H1 (cell line): Measurements from ENCODE around the gene MEIOB. TPM values are rescaled to one million over a fixed set of nuclear protein-coding genes. Genes with fewer than 3 reads are reported as not detected.

Source experiments
- CTCF ChIA-PET: fragments of 300-600 bp; sonication (Branson Sonifier 250); formaldehyde crosslinking; loops from one replicate; lab custom pipeline; 2021; ENCODE audit not compliant: partially characterized antibody; lab: Charles Lee
- POLR2A ChIA-PET: fragments of 300-600 bp; sonication (Branson Sonifier 250); formaldehyde crosslinking; loops from one replicate; lab custom pipeline; 2021; ENCODE audit warnings: inconsistent platforms; ENCODE audit not compliant: partially characterized antibody; lab: Charles Lee
- DNase-seq, 2 experiments: peaks; one replicate each; pipeline versions ENCODE4 v3.0.0 to v3.0.0-alpha.2; 2010 to 2022; ENCODE audit warnings: low spot score in 2 of 2, low read depth in 1 of 2, mixed read lengths in 1 of 2
- FAIRE-seq: peaks from 2 replicates; lab custom pipeline; 2011; peaks lifted over from hg19 to GRCh38; lab: Jason Lieb, UNC
- H2AFZ ChIP-seq: 2 replicates; pipeline ENCODE4 v1.8.1; 2012; ENCODE audit warnings: low read length, inconsistent platforms
- H2AK5ac ChIP-seq: 2 replicates; pipeline ENCODE4 v1.6.1; 2013; ENCODE audit warnings: low read depth, low read length
- H2BK120ac ChIP-seq: replicated peaks from 2 replicates; pipeline ENCODE3; 2013; ENCODE audit warnings: low read depth, low read length, inconsistent platforms
- H2BK12ac ChIP-seq: 2 replicates; pipeline ENCODE4 v1.6.1; 2013; ENCODE audit warnings: low read depth, low read length
- H2BK15ac ChIP-seq: 2 replicates; pipeline ENCODE4 v1.6.1; 2013; ENCODE audit warnings: low read length
- H2BK20ac ChIP-seq: 2 replicates; pipeline ENCODE4 v1.6.1; 2013; ENCODE audit warnings: low read length
- H2BK5ac ChIP-seq: 2 replicates; pipeline ENCODE4 v1.6.1; 2013; ENCODE audit warnings: low read depth, low read length
- H3K14ac ChIP-seq: 2 replicates; pipeline ENCODE4 v1.6.1; 2013; ENCODE audit warnings: inconsistent platforms; ENCODE audit not compliant: insufficient read length
- H3K18ac ChIP-seq: 2 replicates; pipeline ENCODE4 v1.6.1; 2013; ENCODE audit warnings: low read length; ENCODE audit errors: extremely low read depth
- H3K23ac ChIP-seq: 2 replicates; pipeline ENCODE4 v1.6.1; 2013; ENCODE audit warnings: inconsistent platforms; ENCODE audit not compliant: insufficient read length
- H3K23me2 ChIP-seq: 2 replicates; pipeline ENCODE4 v1.6.1; 2013; ENCODE audit warnings: low read depth, low read length
- H3K27ac ChIP-seq: 2 replicates; pipeline ENCODE4 v1.6.1; 2011; ENCODE audit warnings: low read depth, low read length, inconsistent platforms
- H3K27me3 ChIP-seq, 4 experiments: replicated peaks in 1 of 4; 1 replicate in 1 of 4; 2 replicates in 3 of 4; pipeline versions ENCODE4 v1.6.1 to v1.8.1; 2011 to 2013; ENCODE audit warnings: low read length in 3 of 4, mild to moderate bottlenecking in 3 of 4, inconsistent platforms in 2 of 4, mixed read lengths in 2 of 4, moderate library complexity in 1 of 4; ENCODE audit not compliant: control insufficient read depth in 3 of 4, insufficient read depth in 3 of 4; ENCODE audit errors: extremely low read depth in 1 of 4
- H3K36me3 ChIP-seq, 4 experiments: 2 replicates each; pipeline versions ENCODE4 v1.6.1 to v1.8.1; 2011 to 2013; ENCODE audit warnings: mild to moderate bottlenecking in 4 of 4, low read length in 3 of 4, moderate library complexity in 2 of 4, control low read depth in 1 of 4, inconsistent platforms in 1 of 4; ENCODE audit not compliant: insufficient read depth in 4 of 4, control insufficient read depth in 2 of 4
- H3K4ac ChIP-seq: replicated peaks from 2 replicates; pipeline ENCODE3; 2013; ENCODE audit warnings: low read length, low read depth, mixed read lengths, inconsistent platforms; ENCODE audit not compliant: insufficient read length
- H3K4me1 ChIP-seq, 4 experiments: replicated peaks in 1 of 4; 1 replicate in 1 of 4; 2 replicates in 3 of 4; pipeline versions ENCODE4 v1.6.1 to v1.8.1; 2011 to 2013; ENCODE audit warnings: low read length in 3 of 4, inconsistent platforms in 2 of 4, mixed read lengths in 1 of 4; ENCODE audit not compliant: insufficient read depth in 4 of 4, control insufficient read depth in 3 of 4
- H3K4me2 ChIP-seq, 2 experiments: 2 replicates each; pipeline versions ENCODE4 v1.6.1 to v1.8.1; 2011 to 2013; ENCODE audit warnings: low read depth in 2 of 2, low read length in 2 of 2, control low read depth in 1 of 2, inconsistent platforms in 1 of 2, mild to moderate bottlenecking in 1 of 2; ENCODE audit not compliant: insufficient read depth in 1 of 2
- H3K4me3 ChIP-seq, 4 experiments: fragments of 200-600, 300-600 bp in 1 of 4; sonication (generic), shearing (Covaris generic), sonication (Bioruptor Twin) in 1 of 4; 2 replicates each; pipeline versions ENCODE4 v1.5.1 to v1.8.1; 2011 to 2016; ENCODE audit warnings: low read length in 4 of 4, low read depth in 3 of 4, control low read depth in 2 of 4, inconsistent platforms in 2 of 4, mild to moderate bottlenecking in 2 of 4, mixed read lengths in 1 of 4, moderate library complexity in 1 of 4; ENCODE audit not compliant: insufficient read depth in 2 of 4; ENCODE audit errors: extremely low read depth in 1 of 4
- H3K56ac ChIP-seq: replicated peaks from 2 replicates; pipeline ENCODE3; 2013; ENCODE audit warnings: low read depth, mild to moderate bottlenecking, mixed read lengths, low read length, inconsistent platforms; ENCODE audit not compliant: insufficient read length
- H3K79me1 ChIP-seq: 2 replicates; pipeline ENCODE4 v1.6.1; 2013; ENCODE audit warnings: low read depth, low read length, control low read depth
- H3K79me2 ChIP-seq, 2 experiments: 2 replicates each; pipeline versions ENCODE4 v1.6.1 to v1.8.1; 2012 to 2013; ENCODE audit warnings: low read length in 2 of 2, mild to moderate bottlenecking in 2 of 2, inconsistent platforms in 1 of 2; ENCODE audit not compliant: insufficient read depth in 2 of 2, control insufficient read depth in 1 of 2
- H3K9ac ChIP-seq, 4 experiments: replicated peaks in 1 of 4; 1 replicate in 1 of 4; 2 replicates in 3 of 4; pipeline versions ENCODE4 v1.6.1 to v1.8.1; 2011 to 2013; ENCODE audit warnings: low read depth in 3 of 4, low read length in 3 of 4, control low read depth in 2 of 4, mild to moderate bottlenecking in 2 of 4, moderate library complexity in 2 of 4, inconsistent platforms in 1 of 4; ENCODE audit errors: extremely low read depth in 1 of 4
- H3K9me3 ChIP-seq, 2 experiments: 2 replicates each; pipeline versions ENCODE4 v1.6.1 to v1.8.1; 2012 to 2013; ENCODE audit warnings: mild to moderate bottlenecking in 2 of 2, moderate library complexity in 2 of 2, control low read depth in 1 of 2, inconsistent platforms in 1 of 2, low read depth in 1 of 2, low read length in 1 of 2, mixed read lengths in 1 of 2; ENCODE audit not compliant: insufficient read depth in 2 of 2
- H4K20me1 ChIP-seq, 2 experiments: replicated peaks in 1 of 2; 2 replicates each; pipeline versions ENCODE3 to v1.8.1; 2011 to 2013; ENCODE audit warnings: inconsistent platforms in 2 of 2, low read length in 2 of 2, mild to moderate bottlenecking in 1 of 2; ENCODE audit not compliant: insufficient read depth in 2 of 2, control insufficient read depth in 1 of 2
- H4K5ac ChIP-seq: 2 replicates; pipeline ENCODE4 v1.6.1; 2013; ENCODE audit warnings: low read length, low read depth, mixed read lengths, inconsistent platforms; ENCODE audit not compliant: insufficient read length
- H4K8ac ChIP-seq: 2 replicates; pipeline ENCODE4 v1.8.0; 2013; ENCODE audit warnings: mild to moderate bottlenecking, moderate library complexity, low read length, inconsistent platforms; ENCODE audit not compliant: insufficient read depth; ENCODE audit errors: extremely low read depth
- H4K91ac ChIP-seq: replicated peaks from 2 replicates; pipeline ENCODE3; 2013; ENCODE audit warnings: low read length, mixed read lengths, inconsistent platforms; ENCODE audit not compliant: insufficient read length
- CBX5 ChIP-seq: fragments of 300-800, 300-1000 bp; sonication (generic); IDR thresholded peaks from 2 replicates; pipeline ENCODE4 v1.7.1; 2016; ENCODE audit warnings: antibody characterized with exemption, low read length, low read depth
- CHD1 ChIP-seq: IDR thresholded peaks from 2 replicates; pipeline ENCODE4 v1.6.1; 2012; ENCODE audit warnings: low read depth, low read length, improper control_type of control experiment
- CTBP2 ChIP-seq: IDR thresholded peaks from 2 replicates; pipeline ENCODE4 v1.7.0; 2011; ENCODE audit warnings: borderline replicate concordance, mild to moderate bottlenecking, moderate library complexity, mixed read lengths, low read length; ENCODE audit not compliant: insufficient read depth, insufficient read length
- EP300 ChIP-seq, 2 experiments: IDR thresholded peaks; 1 replicate in 1 of 2; 2 replicates in 1 of 2; pipeline ENCODE4 v1.6.1; 2011 to 2012; ENCODE audit warnings: low read depth in 2 of 2, low read length in 2 of 2, mild to moderate bottlenecking in 2 of 2, borderline replicate concordance in 1 of 2, inconsistent platforms in 1 of 2, moderate library complexity in 1 of 2
- FOSL1 ChIP-seq: IDR thresholded peaks from 2 replicates; pipeline ENCODE4 v1.6.1; 2011; ENCODE audit warnings: mild to moderate bottlenecking, low read depth, low read length, moderate library complexity; ENCODE audit not compliant: insufficient read depth
- KDM4A ChIP-seq: IDR thresholded peaks from one replicate; pipeline ENCODE4 v1.7.1; 2012; ENCODE audit warnings: low read depth, mild to moderate bottlenecking, moderate library complexity, low read length, inconsistent platforms; ENCODE audit not compliant: severe bottlenecking
- NRF1 ChIP-seq: IDR thresholded peaks from 2 replicates; pipeline ENCODE4 v1.6.1; 2011; ENCODE audit warnings: mild to moderate bottlenecking, low read depth, low read length, improper control_type of control experiment
- POU5F1 ChIP-seq: IDR thresholded peaks from 2 replicates; pipeline ENCODE4 v1.6.1; 2011; ENCODE audit warnings: low read depth, mild to moderate bottlenecking, low read length, moderate library complexity
- SIN3A ChIP-seq, 2 experiments: IDR thresholded peaks in 1 of 2; conservative IDR thresholded peaks in 1 of 2; 2 replicates each; pipeline ENCODE4 v1.6.1; 2011 to 2012; ENCODE audit warnings: low read length in 2 of 2, improper control_type of control experiment in 1 of 2, low read depth in 1 of 2, mild to moderate bottlenecking in 1 of 2
- SIRT6 ChIP-seq: IDR thresholded peaks from one replicate; pipeline ENCODE4 v1.7.1; 2012; ENCODE audit warnings: low read length, inconsistent platforms
- TAF7 ChIP-seq: optimal IDR thresholded peaks from 2 replicates; pipeline ENCODE3; 2011; ENCODE audit warnings: low read depth, mild to moderate bottlenecking, inconsistent platforms, low read length, moderate library complexity, borderline replicate concordance
- ZNF274 ChIP-seq: IDR thresholded peaks from 2 replicates; pipeline ENCODE4 v1.7.0; 2012; ENCODE audit warnings: low read length, borderline replicate concordance; ENCODE audit errors: extremely low read depth
- WGBS, 2 experiments: shearing (Covaris generic) in 1 of 2; methylation state at CpG; one replicate each; pipeline versions ENCODE4 v1.1.6 to v1.1.7; 2013 to 2015; ENCODE audit warnings: low lambda C conversion rate in 2 of 2, mixed read lengths in 2 of 2, inconsistent platforms in 1 of 2, low coverage in 1 of 2, missing lambda C conversion rate in 1 of 2; ENCODE audit not compliant: insufficient replicate concordance in 2 of 2, insufficient coverage in 1 of 2, insufficient read length in 1 of 2; ENCODE audit errors: extremely low coverage in 1 of 2, missing lambda C conversion rate in 1 of 2; 5-methylcytosine and 5-hydroxymethylcytosine counted together
- polyA plus RNA-seq, 7 experiments: library from polyadenylated mRNA; depleted of rRNA in 3 of 7; stranded (reverse) in 5 of 7; unstranded in 2 of 7; fragments of >200 nt in 5 of 7; fragments of 200-250 nt in 2 of 7; gene quantifications; 1 replicate in 5 of 7; 2 replicates in 1 of 7; 4 replicates in 1 of 7; pipeline versions ENCODE4 v1.2.1 to v1.2.3, GENCODE V29; 2011 to 2013; ENCODE audit warnings: missing spikeins in 2 of 7, mixed read lengths in 2 of 7
- total RNA-seq: library from RNA; stranded (reverse); fragmentation: NEBNext Ultra II Directional; extraction: Animal tissue kit (Norgen Biotek cat#: 25700); gene quantifications from 2 replicates; pipeline ENCODE4 v1.2.1, GENCODE V29; 2021
- TF ChIP-seq, protein P1 (sequence below): IDR thresholded peaks from 2 replicates; pipeline ENCODE4 v1.6.1; 2012; ENCODE audit warnings: inconsistent platforms

The MEIOB gene
- total and polyA plus RNA-seq, 2 of the 8 experiments (the other 6 are each of a cell fraction or from before 2014, with no cell fraction given) = 0.63 to 1.1 TPM

DNA sequence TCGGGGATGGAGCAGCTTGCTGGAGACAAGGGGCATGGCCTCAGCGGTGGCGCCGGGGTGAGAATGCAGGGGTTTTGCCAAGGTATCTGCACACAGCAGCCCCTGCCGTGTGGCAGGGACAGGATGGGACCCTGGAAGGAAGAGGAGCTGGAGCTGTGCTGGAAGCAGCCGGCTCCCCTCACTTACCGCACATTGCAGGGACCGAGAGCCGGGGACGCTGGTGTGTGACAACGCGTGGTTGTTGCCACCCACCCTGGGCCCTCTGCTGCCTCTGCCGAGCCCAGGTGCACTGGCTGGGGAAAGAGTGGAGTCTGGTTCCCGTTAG lies 86.2 kb downstream of the MEIOB start:
- Histone ChIP-seq H3K4me1 (peaks cover 0 to 7% (median 4%) of the 10 kb centered on the region in 4 experiments; a peak in 5 of 7 replicates), H2BK20ac (no peak overlapping the region), H2BK12ac (no peak overlapping the region), H4K5ac (no peak overlapping the region), H3K18ac (no peak overlapping the region), H3K27me3 (no peaks in the 10 kb centered on the region), H3K36me3 (peaks cover 0 to 34% (median 2%) of the 10 kb centered on the region in 4 experiments; a peak in 4 of 8 replicates), H2BK15ac (no peak overlapping the region), H4K8ac (0 out of 2 replicates have a peak overlapping the region, but pooled peaks have one; percentile 5), H3K27ac (no peak overlapping the region), H3K79me2 (peaks cover 0 to 35% of the 10 kb centered on the region in 2 experiments; a peak in 3 of 4 replicates), H3K56ac (no peak overlapping the region), H3K9me3 (no peaks in the 10 kb centered on the region), H3K4me3 (no peak overlapping the region), H3K14ac (no peak overlapping the region), H3K79me1 (peaks cover 16% of the 10 kb centered on the region; the same call in 1 of the 2 replicates), H3K9ac (no peak overlapping the region), H2AK5ac (no peak overlapping the region), H3K23ac (no peak overlapping the region), H4K20me1 (peaks cover 20 to 25% of the 10 kb centered on the region in 2 experiments), H2BK120ac (no peak overlapping the region), H3K4ac (no peak overlapping the region), H3K4me2 (no peak overlapping the region), H2BK5ac (no peak overlapping the region), H2AFZ (no peak overlapping the region), H4K91ac (no peak overlapping the region), H3K23me2 (peaks cover 3% of the 10 kb centered on the region; the same call in 1 of the 2 replicates)
- CTCF ChIA-PET = interaction anchor here (0.5 to 1.4 kb wide), 3 partner anchors 12 to 42 kb away, joined by 3 to 4 read pairs (median 3); partner anchors contain the start of gene FAHD1
- no peak for TF ChIP-seq FOSL1
- TF ChIP-seq CHD1 = no peak
- TF ChIP-seq CBX5 = no peak
- TF ChIP-seq ZNF274 = no peak
- TF ChIP-seq SIN3A (conservative IDR thresholded peaks at IDR 0.05 in 1 of 2, IDR thresholded peaks at IDR 0.05 in 1 of 2; ENCODE audit: low read depth in 1 of 2, low read length in 2 of 2) = no peak
- no peak for TF ChIP-seq CTBP2
- TF ChIP-seq SIRT6 = no peak
- no peak for TF ChIP-seq NRF1
- TF ChIP-seq TAF7 = no peak
- TF ChIP-seq, protein P1, sequence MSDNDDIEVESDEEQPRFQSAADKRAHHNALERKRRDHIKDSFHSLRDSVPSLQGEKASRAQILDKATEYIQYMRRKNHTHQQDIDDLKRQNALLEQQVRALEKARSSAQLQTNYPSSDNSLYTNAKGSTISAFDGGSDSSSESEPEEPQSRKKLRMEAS = no peak
- no peak for TF ChIP-seq POU5F1
- no peak for TF ChIP-seq EP300 (IDR thresholded peaks at IDR 0.05; ENCODE audit: borderline replicate concordance in 1 of 2, low read depth in 2 of 2, low read length in 2 of 2)
- no peak for TF ChIP-seq KDM4A
- WGBS, 2 experiments = 93% methylated on average over 14 of the region's 14 CpGs; no CpG with 5 or more reads in 1 of the 2 experiments
- DNase-seq = no peak
- POLR2A ChIA-PET = interaction anchor here (4.0 kb wide), 1 partner anchor 11 kb away, joined by 13 read pairs; no protein-coding TSS in a partner anchor
- FAIRE-seq = no peak
